Fibroblast of lung (primary cell): ENCODE data around the gene TOX3. TPM values are rescaled to one million over a fixed set of nuclear protein-coding genes. Genes with fewer than 3 reads are reported as not detected.

Experiments used
- DNase-seq, 2 donors: peaks; one replicate each; pipeline versions ENCODE4 v3.0.0 to v3.0.0-alpha.2; 2010; ENCODE audit warnings: low read depth in 2 of 2
- H2AFZ ChIP-seq: 2 replicates; pipeline ENCODE4 v1.5.1; 2012; ENCODE audit warnings: low read length, control low read depth, inconsistent platforms
- H3K27ac ChIP-seq: 2 replicates; pipeline ENCODE4 v1.5.1; 2011; ENCODE audit warnings: low read length, control low read depth; ENCODE audit not compliant: insufficient read depth
- H3K27me3 ChIP-seq: 2 replicates; pipeline ENCODE4 v1.5.1; 2011; ENCODE audit warnings: mild to moderate bottlenecking, low read length; ENCODE audit not compliant: control insufficient read depth, insufficient read depth
- H3K36me3 ChIP-seq: 2 replicates; pipeline ENCODE4 v1.5.1; 2011; ENCODE audit warnings: low read length; ENCODE audit not compliant: control insufficient read depth, insufficient read depth
- H3K4me1 ChIP-seq: 2 replicates; pipeline ENCODE4 v1.5.1; 2011; ENCODE audit warnings: low read length; ENCODE audit not compliant: control insufficient read depth, insufficient read depth; ENCODE audit errors: extremely low read depth
- H3K4me2 ChIP-seq: 2 replicates; pipeline ENCODE4 v1.5.1; 2011; ENCODE audit warnings: low read length, control low read depth; ENCODE audit not compliant: insufficient read depth; ENCODE audit errors: extremely low read depth
- H3K4me3 ChIP-seq, 4 experiments: fragments of 200-600 bp in 1 of 4; sonication (generic) in 1 of 4; replicated peaks in 1 of 4; 2 replicates each; pipeline ENCODE4 v1.5.1; 2011 to 2016; ENCODE audit warnings: low read length in 4 of 4, low read depth in 3 of 4, mild to moderate bottlenecking in 3 of 4, control low read depth in 2 of 4, inconsistent platforms in 1 of 4, mixed read lengths in 1 of 4; ENCODE audit not compliant: insufficient read depth in 1 of 4; ENCODE audit errors: control extremely low read depth in 1 of 4
- H3K79me2 ChIP-seq: 2 replicates; pipeline ENCODE4 v1.5.1; 2012; ENCODE audit warnings: mild to moderate bottlenecking, low read length, inconsistent platforms; ENCODE audit not compliant: control insufficient read depth, insufficient read depth
- H3K9ac ChIP-seq: 2 replicates; pipeline ENCODE4 v1.5.1; 2011; ENCODE audit warnings: mild to moderate bottlenecking, low read length, control low read depth; ENCODE audit not compliant: insufficient read depth
- H3K9me3 ChIP-seq: 2 replicates; pipeline ENCODE4 v1.5.1; 2012; ENCODE audit warnings: low read depth, low read length; ENCODE audit not compliant: control insufficient read depth, insufficient read depth
- H4K20me1 ChIP-seq: 2 replicates; pipeline ENCODE4 v1.5.1; 2011; ENCODE audit warnings: low read length; ENCODE audit not compliant: control insufficient read depth, insufficient read depth; ENCODE audit errors: extremely low read depth
- EZH2 ChIP-seq: IDR thresholded peaks from 2 replicates; pipeline ENCODE4 v1.5.1; 2012; ENCODE audit warnings: low read length, control low read depth, mild to moderate bottlenecking; ENCODE audit errors: missing control alignments
- polyA plus RNA-seq, 2 donors: library from polyadenylated mRNA; depleted of rRNA in 1 of 2; stranded (reverse) in 1 of 2; unstranded in 1 of 2; fragments of >200 nt; gene quantifications; 2 replicates each; pipeline ENCODE4 v1.2.1, GENCODE V29; 2011 to 2012; ENCODE audit warnings: missing spikeins in 1 of 2
- total RNA-seq: library from RNA; depleted of rRNA; stranded (reverse); fragments of >200 nt; gene quantifications from 2 replicates; pipeline ENCODE4 v1.2.1, GENCODE V29; 2014
- TF ChIP-seq, protein P1 (sequence below), 2 donors: IDR thresholded peaks in 1 of 2; conservative IDR thresholded peaks in 1 of 2; 1 replicate in 1 of 2; 2 replicates in 1 of 2; pipeline ENCODE4 v1.5.1; 2011 to 2012; ENCODE audit warnings: low read length in 2 of 2, control low read depth in 1 of 2, inconsistent platforms in 1 of 2, low read depth in 1 of 2, mild to moderate bottlenecking in 1 of 2

Gene TOX3
- total and polyA plus RNA-seq, 2 donors (not counting 1 experiment from before 2014, with no cell fraction given) = not detected

DNA sequence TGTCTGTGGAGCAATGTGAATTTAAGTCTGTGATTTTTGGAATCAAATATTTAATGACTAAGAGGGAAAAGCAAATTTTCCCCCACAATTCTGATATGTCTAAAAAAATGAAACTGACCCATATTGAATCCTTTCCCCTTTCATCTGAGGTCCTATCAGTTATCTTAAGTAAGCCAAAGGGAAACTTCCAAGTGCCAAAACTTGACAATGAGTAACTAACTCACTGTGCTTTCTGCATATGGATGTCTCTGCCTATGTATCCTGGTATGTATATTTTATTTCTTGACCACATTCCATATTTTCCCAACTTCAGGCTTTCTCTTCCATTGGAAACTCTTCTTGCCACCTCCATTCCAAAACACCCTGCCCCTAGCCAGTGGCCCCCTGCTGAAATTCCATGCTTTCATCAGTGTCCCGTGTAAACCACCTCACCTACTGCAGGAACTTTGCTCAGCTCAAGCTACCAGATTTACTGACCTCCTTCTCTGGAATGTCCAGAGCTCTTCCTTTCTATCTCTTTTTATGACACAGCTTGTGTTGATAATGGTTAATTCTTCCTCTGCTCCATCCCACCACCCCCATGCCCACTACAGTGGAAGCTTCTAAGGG, 59.0 kb downstream of the TOX3 start:
- no peaks in the 10 kb centered on the region for H3K9me3 ChIP-seq
- peaks cover 1% of the 10 kb centered on the region for H4K20me1 ChIP-seq
- no peak overlapping the region for H3K27ac ChIP-seq
- H3K4me1 ChIP-seq = no peaks in the 10 kb centered on the region
- no peak overlapping the region for H3K9ac ChIP-seq
- TF ChIP-seq, protein P1, sequence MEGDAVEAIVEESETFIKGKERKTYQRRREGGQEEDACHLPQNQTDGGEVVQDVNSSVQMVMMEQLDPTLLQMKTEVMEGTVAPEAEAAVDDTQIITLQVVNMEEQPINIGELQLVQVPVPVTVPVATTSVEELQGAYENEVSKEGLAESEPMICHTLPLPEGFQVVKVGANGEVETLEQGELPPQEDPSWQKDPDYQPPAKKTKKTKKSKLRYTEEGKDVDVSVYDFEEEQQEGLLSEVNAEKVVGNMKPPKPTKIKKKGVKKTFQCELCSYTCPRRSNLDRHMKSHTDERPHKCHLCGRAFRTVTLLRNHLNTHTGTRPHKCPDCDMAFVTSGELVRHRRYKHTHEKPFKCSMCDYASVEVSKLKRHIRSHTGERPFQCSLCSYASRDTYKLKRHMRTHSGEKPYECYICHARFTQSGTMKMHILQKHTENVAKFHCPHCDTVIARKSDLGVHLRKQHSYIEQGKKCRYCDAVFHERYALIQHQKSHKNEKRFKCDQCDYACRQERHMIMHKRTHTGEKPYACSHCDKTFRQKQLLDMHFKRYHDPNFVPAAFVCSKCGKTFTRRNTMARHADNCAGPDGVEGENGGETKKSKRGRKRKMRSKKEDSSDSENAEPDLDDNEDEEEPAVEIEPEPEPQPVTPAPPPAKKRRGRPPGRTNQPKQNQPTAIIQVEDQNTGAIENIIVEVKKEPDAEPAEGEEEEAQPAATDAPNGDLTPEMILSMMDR (conservative IDR thresholded peaks at IDR 0.05 in 1 of 2, IDR thresholded peaks at IDR 0.05 in 1 of 2; ENCODE audit: low read depth in 1 of 2, low read length in 2 of 2) = no peak
- TF ChIP-seq EZH2 = no peak
- H3K4me3 ChIP-seq = no peak overlapping the region
- H3K79me2 ChIP-seq = no peaks in the 10 kb centered on the region
- no peak for DNase-seq
- H3K27me3 ChIP-seq = no peaks in the 10 kb centered on the region
- no peaks in the 10 kb centered on the region for H3K36me3 ChIP-seq
- H3K4me2 ChIP-seq = no peak overlapping the region
- no peak overlapping the region for H2AFZ ChIP-seq

- Histone ChIP-seq H3K9me3 (no peaks in the 10 kb centered on the region), H4K20me1 (no peaks in the 10 kb centered on the region), H3K4me3 (no peak overlapping the region), H3K4me2 (no peak overlapping the region), H3K27me3 (no peaks in the 10 kb centered on the region), H3K9ac (no peak overlapping the region), H3K4me1 (no peaks in the 10 kb centered on the region), H3K27ac (no peak overlapping the region), H3K36me3 (no peaks in the 10 kb centered on the region), H2AFZ (no peak overlapping the region), H3K79me2 (no peaks in the 10 kb centered on the region)
- no peak for DNase-seq
- no peak for TF ChIP-seq EZH2
- TF ChIP-seq, protein P1 (conservative IDR thresholded peaks at IDR 0.05 in 1 of 2, IDR thresholded peaks at IDR 0.05 in 1 of 2; ENCODE audit: low read depth in 1 of 2, low read length in 2 of 2) = no peak
These were observed 66.7 kb downstream of the TOX3 start for GRCh38 chr16:52480237-52480636.

- no peaks in the 10 kb centered on the region for H3K79me2 ChIP-seq
- no peaks in the 10 kb centered on the region for H3K36me3 ChIP-seq
- H3K4me3 ChIP-seq = no peak overlapping the region
- no peak overlapping the region for H3K4me2 ChIP-seq
- H4K20me1 ChIP-seq = no peaks in the 10 kb centered on the region
- TF ChIP-seq, protein P1 (conservative IDR thresholded peaks at IDR 0.05 in 1 of 2, IDR thresholded peaks at IDR 0.05 in 1 of 2; ENCODE audit: low read depth in 1 of 2, low read length in 2 of 2) = no peak
- TF ChIP-seq EZH2 = no peak
- H3K9ac ChIP-seq = no peak overlapping the region
- H2AFZ ChIP-seq = no peak overlapping the region
- H3K9me3 ChIP-seq = no peaks in the 10 kb centered on the region
- no peaks in the 10 kb centered on the region for H3K4me1 ChIP-seq
- no peak for DNase-seq
- no peak overlapping the region for H3K27ac ChIP-seq
- H3K27me3 ChIP-seq = no peaks in the 10 kb centered on the region
These were observed 70.8 kb downstream of the TOX3 start for GRCh38 chr16:52476111-52476510.
